ENCODE data around the gene STARD9.
"Not testable (repeated sequence)": the region's sequence is repeated elsewhere in the genome, so short reads cannot be mapped to it uniquely, and the experiment has no call there.

Gene STARD9

GRCh38 chr15:42667855-42668254 lies 92.4 kb downstream of the STARD9 start:
- H3K4me3 ChIP-seq (replicated peaks; ENCODE audit: low read depth, low read length) = no peak overlapping the region
- no peak for TF ChIP-seq CTCF (IDR thresholded peaks at IDR 0.05; ENCODE audit: low read length, missing control alignments)
- no peak for DNase-seq (ENCODE audit: low read depth)

- H3K4me3 ChIP-seq (replicated peaks; ENCODE audit: low read depth, low read length) = no peak overlapping the region
- TF ChIP-seq CTCF (IDR thresholded peaks at IDR 0.05; ENCODE audit: low read length, missing control alignments) = no peak
- no peak for DNase-seq (ENCODE audit: low read depth)
These were observed 95.0 kb downstream of the STARD9 start for GRCh38 chr15:42670451-42670850.

- no peak for TF ChIP-seq CTCF (IDR thresholded peaks at IDR 0.05; ENCODE audit: low read length, missing control alignments)
- H3K4me3 ChIP-seq (replicated peaks; ENCODE audit: low read depth, low read length) = no peak overlapping the region
- no peak for DNase-seq (ENCODE audit: low read depth)
These were observed 97.0 kb downstream of the STARD9 start for GRCh38 chr15:42672444-42672843.

- DNase-seq (ENCODE audit: low read depth) = no peak
- no peak overlapping the region for H3K4me3 ChIP-seq (replicated peaks; ENCODE audit: low read depth, low read length)
- TF ChIP-seq CTCF (IDR thresholded peaks at IDR 0.05; ENCODE audit: low read length, missing control alignments) = no peak
These were observed 99.1 kb downstream of the STARD9 start for GRCh38 chr15:42674472-42674871.

- TF ChIP-seq CTCF (IDR thresholded peaks at IDR 0.05; ENCODE audit: low read length, missing control alignments) = no peak
- DNase-seq (ENCODE audit: low read depth) = no peak
- no peak overlapping the region for H3K4me3 ChIP-seq (replicated peaks; ENCODE audit: low read depth, low read length)
These were observed 99.6 kb downstream of the STARD9 start for GRCh38 chr15:42675021-42675420.

- TF ChIP-seq CTCF (IDR thresholded peaks at IDR 0.05; ENCODE audit: low read length, missing control alignments) = no peak
- no peak overlapping the region for H3K4me3 ChIP-seq (replicated peaks; ENCODE audit: low read depth, low read length)
- DNase-seq (ENCODE audit: low read depth) = no peak
These were observed 104.1 kb downstream of the STARD9 start for GRCh38 chr15:42679285-42680141.

GRCh38 chr15:42680142-42680482 lies 104.7 kb downstream of the STARD9 start:
- H3K4me3 ChIP-seq (replicated peaks; ENCODE audit: low read depth, low read length); DNase-seq (ENCODE audit: low read depth): not testable (repeated sequence)

All from fibroblast of pulmonary artery (primary cell).